Superior temporal gyrus (tissue), 1 donor: ENCODE results near the gene ASB11.
"Not testable (repeated sequence)": the region's sequence is repeated elsewhere in the genome, so short reads cannot be mapped to it uniquely, and the experiment has no call there.

Experiments used
- DNase-seq: peaks from one replicate; pipeline ENCODE4 v3.0.0-alpha.2; 2016; ENCODE audit errors: extremely low spot score

Gene ASB11

GRCh38 chrX:15305899-15306298, 9.5 kb downstream of the ASB11 start:
- DNase-seq = not testable (repeated sequence)

GRCh38 chrX:15301924-15302323, 13.5 kb downstream of the ASB11 start:
- DNase-seq = no peak

- DNase-seq = peak; percentile 81
Observed at GRCh38 chrX:15299941-15300851, 15.2 kb downstream of the ASB11 start.

- DNase-seq = no peak
Observed at GRCh38 chrX:15298780-15299179, 16.7 kb downstream of the ASB11 start.

GRCh38 chrX:15298201-15298600, 17.2 kb downstream of the ASB11 start:
- DNase-seq = no peak

- no peak for DNase-seq
Observed at GRCh38 chrX:15293451-15293850, 22.0 kb downstream of the ASB11 start.

- DNase-seq = no peak
Observed at GRCh38 chrX:15292861-15293260, 22.6 kb downstream of the ASB11 start.

GRCh38 chrX:15277604-15278003, 37.8 kb downstream of the ASB11 start:
- no peak for DNase-seq

- no peak for DNase-seq
Observed at GRCh38 chrX:15274946-15275345, 40.5 kb downstream of the ASB11 start.

- DNase-seq = not testable (repeated sequence)
Observed at GRCh38 chrX:15273275-15273674, 42.2 kb downstream of the ASB11 start.

GRCh38 chrX:15271757-15272156, 43.7 kb downstream of the ASB11 start:
- no peak for DNase-seq

GRCh38 chrX:15269618-15270521, 45.6 kb downstream of the ASB11 start, which contains the start of gene ASB9:
Gene ASB9 (minus strand): TSS chrX:15270083. CDS start chrX:15269874, 209 bp downstream.
- DNase-seq = no peak

- DNase-seq = no peak
Observed at GRCh38 chrX:15269120-15269519, 46.3 kb downstream of the ASB11 start.

- no peak for DNase-seq
Observed at GRCh38 chrX:15254852-15255251, 60.6 kb downstream of the ASB11 start.

- DNase-seq = no peak
Observed at GRCh38 chrX:15245896-15246295, 69.5 kb downstream of the ASB11 start.

GRCh38 chrX:15244421-15244820, 71.0 kb downstream of the ASB11 start:
- DNase-seq = no peak

- DNase-seq = peak; percentile 77
Observed at GRCh38 chrX:15242899-15243555, 72.4 kb downstream of the ASB11 start.

GRCh38 chrX:15241301-15241700, 74.1 kb downstream of the ASB11 start:
- DNase-seq = no peak

GRCh38 chrX:15240414-15240813, 75.0 kb downstream of the ASB11 start:
- DNase-seq = no peak

GRCh38 chrX:15236146-15236545, 79.3 kb downstream of the ASB11 start:
- no peak for DNase-seq

- DNase-seq = no peak
Observed at GRCh38 chrX:15235001-15235400, 80.4 kb downstream of the ASB11 start.
